HG02610 (cell line): ENCODE results near the gene GJD2.

Experiments used
- ATAC-seq: cut with Tn5 transposase; IDR thresholded peaks from one replicate; pipeline ENCODE4 v1.9.1; 2021; ENCODE audit warnings: mild to moderate bottlenecking, moderate library complexity; ENCODE audit not compliant: unreplicated experiment

GJD2 gene

GRCh38 chr15:34773917-34774316 lies 19.1 kb upstream of the GJD2 start:
- ATAC-seq, result no peak

GRCh38 chr15:34773013-34773412 lies 18.2 kb upstream of the GJD2 start:
- no peak for ATAC-seq

GRCh38 chr15:34772312-34772711 lies 17.5 kb upstream of the GJD2 start:
- no peak for ATAC-seq

GRCh38 chr15:34769711-34770110 lies 14.9 kb upstream of the GJD2 start:
- no peak for ATAC-seq

- ATAC-seq, result no peak
Measured at GRCh38 chr15:34768530-34768929, 13.7 kb upstream of the GJD2 start.

GRCh38 chr15:34765741-34766140 lies 10.9 kb upstream of the GJD2 start:
- ATAC-seq, result no peak

- ATAC-seq, result no peak
Measured at GRCh38 chr15:34760909-34761308, 6.1 kb upstream of the GJD2 start.

GRCh38 chr15:34759992-34760391 lies 5.2 kb upstream of the GJD2 start:
- no peak for ATAC-seq

- ATAC-seq, result no peak
Measured at GRCh38 chr15:34759347-34759746, 4.5 kb upstream of the GJD2 start.

- no peak for ATAC-seq
Measured at GRCh38 chr15:34757262-34757661, 2.5 kb upstream of the GJD2 start.

GRCh38 chr15:34755419-34755773 lies 598 bp upstream of the GJD2 start:
- no peak for ATAC-seq

GRCh38 chr15:34754171-34754601 lies 612 bp downstream of the GJD2 start:
- no peak for ATAC-seq

- ATAC-seq, result no peak
Measured at GRCh38 chr15:34753236-34753894, 1.4 kb downstream of the GJD2 start.

GRCh38 chr15:34749691-34750090 lies 5.1 kb downstream of the GJD2 start:
- no peak for ATAC-seq

GRCh38 chr15:34739346-34739745 lies 15.5 kb downstream of the GJD2 start:
- ATAC-seq, result no peak

GRCh38 chr15:34738002-34738401 lies 16.8 kb downstream of the GJD2 start:
- no peak for ATAC-seq

- ATAC-seq, result no peak
Measured at GRCh38 chr15:34737477-34737876, 17.3 kb downstream of the GJD2 start.

GRCh38 chr15:34734303-34734702 lies 20.5 kb downstream of the GJD2 start:
- ATAC-seq, result no peak

- no peak for ATAC-seq
Measured at GRCh38 chr15:34733621-34734020, 21.2 kb downstream of the GJD2 start.

- no peak for ATAC-seq
Measured at GRCh38 chr15:34732430-34732829, 22.4 kb downstream of the GJD2 start.

- ATAC-seq, result no peak
Measured at GRCh38 chr15:34730701-34731100, 24.1 kb downstream of the GJD2 start.

- ATAC-seq, result no peak
Measured at GRCh38 chr15:34729886-34730285, 24.9 kb downstream of the GJD2 start.

- ATAC-seq, result no peak
Measured at GRCh38 chr15:34729056-34729455, 25.7 kb downstream of the GJD2 start.
